Skin of body (tissue), 2 donors: ENCODE results near the gene DDX39B. TPM values are rescaled to one million over a fixed set of nuclear protein-coding genes. Genes with fewer than 3 reads are reported as not detected.
A peak's percentile ranks its signal among the peaks of the same experiment; 100 is the strongest.

Source experiments
- DNase-seq: peaks from one replicate; lab custom pipeline; 2025; lab: John Stamatoyannopoulos, UW
- total RNA-seq: library from RNA; depleted of rRNA; stranded (reverse); fragments of >200 nt; gene quantifications from one replicate; pipeline ENCODE4 v1.2.3, GENCODE V29; 2014

The DDX39B gene
- total RNA-seq, 1 donor from 2014 or later: 267 TPM

- no peak for DNase-seq
Observed at GRCh38 chr6:31548544-31548873, 6.7 kb upstream of the DDX39B start.

- DNase-seq: no peak
Observed at GRCh38 chr6:31547727-31548543, 6.1 kb upstream of the DDX39B start.

GRCh38 chr6:31546958-31547726 is 5.3 kb upstream of the DDX39B start, which contains the start of gene NFKBIL1:
Gene NFKBIL1, plus strand, starts transcription at chr6:31547608. Its CDS starts 87 bp downstream, at chr6:31547695.
- peak; percentile 98 for DNase-seq

GRCh38 chr6:31546339-31546957 is 4.6 kb upstream of the DDX39B start, which contains the start of gene ATP6V1G2:
Gene ATP6V1G2, minus strand, starts transcription at chr6:31546608. Its CDS starts 49 bp downstream, at chr6:31546559.
- peak; percentile 89 for DNase-seq

- no peak for DNase-seq
Observed at GRCh38 chr6:31545291-31545690, 3.5 kb upstream of the DDX39B start.

GRCh38 chr6:31544676-31545075 is 2.9 kb upstream of the DDX39B start:
- no peak for DNase-seq

GRCh38 chr6:31543639-31544038 is 1.8 kb upstream of the DDX39B start:
- no peak for DNase-seq

GRCh38 chr6:31541059-31541657 is 645 bp downstream of the DDX39B start:
- peak; percentile 69 for DNase-seq

GRCh38 chr6:31540640-31541039 is 1.2 kb downstream of the DDX39B start:
- no peak for DNase-seq

GRCh38 chr6:31538805-31539400 is 2.9 kb downstream of the DDX39B start:
- DNase-seq: no peak

- DNase-seq: no peak
Observed at GRCh38 chr6:31535538-31536324, 6.1 kb downstream of the DDX39B start.

GRCh38 chr6:31534521-31535040 is 7.2 kb downstream of the DDX39B start:
- no peak for DNase-seq

- no peak for DNase-seq
Observed at GRCh38 chr6:31534011-31534410, 7.8 kb downstream of the DDX39B start.

- DNase-seq: no peak
Observed at GRCh38 chr6:31533455-31533841, 8.4 kb downstream of the DDX39B start.

- no peak for DNase-seq
Observed at GRCh38 chr6:31532644-31533454, 9.0 kb downstream of the DDX39B start.

GRCh38 chr6:31531771-31532643 is 9.8 kb downstream of the DDX39B start:
- DNase-seq: no peak

- DNase-seq: no peak
Observed at GRCh38 chr6:31531162-31531561, 10.6 kb downstream of the DDX39B start.

- no peak for DNase-seq
Observed at GRCh38 chr6:31530659-31531058, 11.1 kb downstream of the DDX39B start.
